ENCODE measurements around the gene MOB4. TPM values are rescaled to one million over a fixed set of nuclear protein-coding genes. Genes with fewer than 3 reads are reported as not detected.
"Not testable (repeated sequence)": the region's sequence is repeated elsewhere in the genome, so short reads cannot be mapped to it uniquely, and the experiment has no call there.

Gene MOB4
- total RNA-seq (ENCODE audit: insufficient read depth, low replicate concordance): 49.1 TPM

DNA sequence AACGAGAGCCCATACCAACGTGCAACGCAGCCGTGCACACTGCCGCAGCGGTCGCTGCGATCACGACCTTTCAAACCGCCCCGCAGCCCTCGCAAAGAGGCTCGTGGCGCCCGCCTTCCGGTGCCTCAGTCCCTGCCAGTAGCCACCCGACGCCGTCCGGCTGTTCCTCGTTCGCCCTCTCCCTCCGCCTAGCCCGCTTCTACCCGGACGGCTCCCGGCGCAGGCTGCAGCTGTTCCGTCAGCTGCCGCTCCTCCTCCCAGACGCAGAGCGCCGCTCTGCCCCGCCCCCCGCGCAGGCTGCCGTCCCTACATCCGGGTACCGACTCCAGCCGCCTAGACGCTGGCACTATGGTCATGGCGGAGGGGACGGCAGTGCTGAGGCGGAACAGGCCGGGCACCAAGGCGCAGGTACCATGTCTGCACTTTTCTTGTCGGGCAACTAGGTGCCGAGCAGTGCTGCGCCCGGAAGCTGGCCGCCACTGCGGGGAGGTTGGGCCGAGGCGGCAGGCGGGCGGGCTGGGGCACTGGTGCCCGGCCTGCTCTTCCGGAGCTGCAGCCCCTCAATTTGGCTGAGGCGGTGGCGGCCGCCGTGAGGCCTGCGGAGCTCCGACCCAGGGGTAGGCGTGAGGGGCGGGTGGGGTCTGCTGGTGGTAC lies at the start of gene MOB4:
TSS of gene MOB4 (plus strand) at position 328 of the 654 bp plus-strand sequence. CDS start at position 349, 21 bp downstream.
- DNase-seq (ENCODE audit: low spot score): peak; percentile 96

DNA sequence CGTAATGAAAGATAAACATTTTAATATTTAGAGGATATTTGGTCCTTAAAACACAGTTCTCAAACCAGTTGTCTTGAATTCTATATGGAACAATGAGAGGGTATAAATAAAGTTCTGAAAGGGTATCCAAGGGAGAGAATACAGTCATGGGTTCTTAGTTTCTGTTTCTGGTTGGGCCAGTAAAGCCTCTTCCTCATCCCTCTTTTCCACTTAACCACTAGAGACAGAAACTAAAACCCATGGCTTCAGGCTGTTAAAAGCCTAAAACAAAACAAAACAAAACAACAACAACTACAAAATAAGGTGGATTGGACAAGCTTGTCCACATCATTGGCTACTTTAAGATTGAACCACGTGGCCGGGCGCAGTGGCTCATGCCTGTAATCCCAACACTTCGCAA lies 43.7 kb upstream of the MOB4 start:
- DNase-seq (ENCODE audit: low spot score): no peak

DNA sequence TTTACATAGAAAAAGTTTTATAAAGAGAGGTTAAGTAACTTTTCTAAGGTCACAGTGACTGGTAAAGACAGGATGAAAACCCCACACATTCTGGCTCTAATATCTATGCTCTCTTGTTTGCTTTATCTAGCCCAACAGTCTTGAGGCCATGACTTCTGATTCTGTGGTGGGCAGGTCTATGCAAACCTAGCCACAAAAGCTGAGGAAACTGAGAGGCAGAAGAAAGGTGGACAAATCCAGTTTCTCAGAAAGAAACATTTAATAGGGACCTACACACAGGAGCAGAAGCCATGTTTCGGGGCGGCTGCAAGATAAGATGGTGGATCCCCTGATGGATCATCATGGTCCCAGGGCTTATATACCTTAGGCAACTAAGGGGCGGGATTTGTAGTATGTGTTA lies 38.1 kb upstream of the MOB4 start:
- no peak for DNase-seq (ENCODE audit: low spot score)

DNA sequence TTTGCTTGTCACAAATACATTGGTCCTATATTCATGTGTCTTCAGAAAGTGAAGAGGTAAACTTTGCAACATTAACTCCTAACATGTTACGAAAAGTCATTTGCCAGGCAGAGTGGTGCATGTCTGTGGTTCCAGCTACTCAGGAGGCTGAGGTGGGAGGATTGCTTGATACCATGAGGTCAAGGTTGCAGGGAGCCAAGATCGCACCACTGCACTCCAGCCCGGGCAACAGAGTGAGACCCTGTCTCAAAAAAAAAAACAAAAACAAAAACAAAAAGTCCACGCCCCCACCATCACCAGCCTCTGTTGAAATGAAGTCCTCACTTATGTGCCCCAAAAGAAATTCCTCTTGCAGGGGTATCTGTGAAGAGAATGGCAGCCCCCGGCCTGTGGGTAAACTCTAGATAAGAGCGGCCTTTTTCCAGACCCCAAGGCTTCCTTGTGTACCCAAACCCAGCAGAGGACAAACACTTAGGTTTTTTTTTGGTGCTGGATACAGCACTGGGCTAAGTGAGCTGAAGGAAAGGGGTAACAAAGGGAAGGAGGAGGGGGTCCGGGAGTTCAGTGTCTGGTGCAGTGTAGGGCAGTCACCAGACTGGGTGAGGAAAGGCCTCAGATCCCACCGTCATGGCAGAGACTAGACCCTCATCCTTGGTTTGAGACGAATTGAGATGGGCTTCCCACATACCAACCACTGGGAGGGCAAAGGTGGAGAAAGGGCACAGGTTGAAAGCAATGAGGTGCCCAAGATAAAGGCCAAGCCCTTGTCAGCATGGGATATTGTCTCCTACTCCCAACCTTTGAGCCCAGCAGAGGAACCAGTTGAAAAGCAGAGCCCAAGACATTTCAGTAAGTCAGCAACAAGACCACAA lies 35.5 kb upstream of the MOB4 start:
- DNase-seq (ENCODE audit: low spot score): no peak

DNA sequence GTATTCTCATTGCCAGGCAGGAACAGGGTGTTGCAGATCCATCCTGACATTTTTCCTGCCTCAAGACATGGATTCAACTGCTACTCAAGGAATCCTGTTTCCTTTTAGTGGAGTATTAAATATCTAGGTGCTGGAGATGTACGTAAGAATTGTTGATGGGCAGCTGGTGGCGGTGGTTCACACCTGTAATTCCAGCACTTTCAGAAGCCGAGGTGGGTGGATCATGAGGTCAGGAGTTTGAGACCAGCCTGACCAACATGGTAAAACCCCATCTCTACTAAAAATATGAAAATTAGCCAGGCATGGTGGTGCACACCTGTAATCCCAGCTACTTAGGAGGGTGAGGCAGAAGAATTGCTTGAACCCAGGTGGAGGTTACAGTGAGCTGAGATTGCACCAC lies 31.6 kb upstream of the MOB4 start:
- DNase-seq (ENCODE audit: low spot score): not testable (repeated sequence)

DNA sequence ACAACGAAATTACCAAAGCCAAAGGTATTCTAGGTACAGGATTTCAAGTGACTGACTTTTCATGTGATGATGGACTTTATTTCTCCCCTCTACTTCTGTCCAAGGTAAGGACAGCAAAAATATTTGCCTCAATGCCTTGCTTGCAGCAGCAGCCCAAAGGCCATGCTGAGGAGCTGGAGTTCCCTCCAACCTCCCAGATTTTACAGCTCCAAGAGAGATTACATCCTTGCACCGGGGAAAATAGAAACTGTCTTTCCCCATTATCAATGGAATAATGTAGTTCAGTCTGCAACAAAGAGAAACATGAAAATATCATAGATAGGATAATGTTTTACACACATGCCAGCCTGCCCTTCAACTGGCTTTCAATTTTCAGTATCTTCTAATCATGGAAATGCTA lies 29.7 kb upstream of the MOB4 start:
- DNase-seq (ENCODE audit: low spot score): no peak

DNA sequence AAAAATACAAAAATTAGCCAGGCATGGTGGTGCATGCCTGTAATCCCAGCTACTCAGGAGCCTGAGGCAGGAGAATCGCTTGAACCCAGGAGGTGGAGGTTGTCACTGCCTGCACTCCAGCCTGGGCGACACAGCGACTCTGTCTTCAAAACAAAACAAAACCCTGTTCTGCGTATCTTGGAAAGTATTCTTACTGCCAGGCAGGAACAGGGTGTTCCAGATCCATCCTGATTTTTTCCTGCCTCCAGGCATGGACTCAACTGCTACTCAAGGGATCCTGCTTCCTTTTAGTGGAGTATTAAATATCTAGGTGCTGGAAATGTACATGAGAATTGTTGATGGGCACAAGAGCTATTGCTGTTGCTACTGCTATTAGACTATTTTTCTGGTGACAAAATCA lies 28.5 kb upstream of the MOB4 start:
- DNase-seq (ENCODE audit: low spot score): no peak

DNA sequence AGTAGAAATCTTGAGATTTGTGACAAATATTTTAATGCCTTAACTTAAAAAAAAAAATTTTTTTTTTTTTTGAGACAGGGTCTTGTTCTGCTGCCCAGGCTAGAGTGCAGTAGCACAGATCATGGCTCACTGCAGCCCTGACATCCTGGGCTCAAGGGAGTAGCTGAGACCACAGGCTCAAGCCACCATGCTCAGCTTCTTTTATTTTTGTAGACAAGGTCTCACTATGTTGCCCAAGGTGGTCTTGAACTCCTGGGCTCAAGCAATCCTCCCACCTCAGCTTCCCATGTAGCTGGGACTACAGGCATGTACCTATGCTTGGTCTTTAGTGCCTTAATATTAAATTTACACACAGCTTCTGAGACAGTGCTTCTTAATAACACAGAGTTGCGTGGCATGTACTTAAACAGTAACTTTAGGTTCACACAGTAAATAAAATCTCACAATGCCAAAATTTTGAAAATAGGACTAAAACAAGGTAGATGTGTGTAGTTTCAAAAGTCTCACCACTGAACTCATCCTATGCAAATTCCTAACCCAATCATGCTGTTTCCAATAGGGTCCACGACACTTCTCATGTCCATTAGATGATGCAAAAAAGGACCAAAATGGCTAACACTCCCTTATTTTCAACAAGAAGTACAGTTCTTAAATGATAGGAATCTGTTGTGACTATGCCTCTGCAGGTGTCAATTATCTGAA lies 20.3 kb upstream of the MOB4 start:
- no peak for DNase-seq (ENCODE audit: low spot score)

DNA sequence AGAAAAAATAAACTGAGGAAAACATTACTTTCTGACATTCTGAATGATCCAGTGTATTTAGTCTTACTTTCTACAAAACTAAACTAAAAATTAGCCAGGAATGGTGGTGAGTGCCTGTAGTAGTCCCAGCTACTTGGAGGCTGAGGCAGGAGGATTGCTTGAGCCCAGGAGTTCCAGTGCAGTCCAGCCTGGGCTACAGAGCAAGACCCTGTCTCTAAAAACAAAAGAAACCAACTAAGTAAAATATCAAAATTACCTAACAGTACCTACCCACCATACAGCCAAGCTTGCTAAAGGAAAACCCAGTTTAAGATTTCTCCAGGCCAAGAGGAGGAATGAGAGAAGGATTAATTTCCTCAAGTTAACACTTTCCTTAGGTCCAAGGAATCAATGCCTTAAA lies 19.2 kb upstream of the MOB4 start:
- no peak for DNase-seq (ENCODE audit: low spot score)

DNA sequence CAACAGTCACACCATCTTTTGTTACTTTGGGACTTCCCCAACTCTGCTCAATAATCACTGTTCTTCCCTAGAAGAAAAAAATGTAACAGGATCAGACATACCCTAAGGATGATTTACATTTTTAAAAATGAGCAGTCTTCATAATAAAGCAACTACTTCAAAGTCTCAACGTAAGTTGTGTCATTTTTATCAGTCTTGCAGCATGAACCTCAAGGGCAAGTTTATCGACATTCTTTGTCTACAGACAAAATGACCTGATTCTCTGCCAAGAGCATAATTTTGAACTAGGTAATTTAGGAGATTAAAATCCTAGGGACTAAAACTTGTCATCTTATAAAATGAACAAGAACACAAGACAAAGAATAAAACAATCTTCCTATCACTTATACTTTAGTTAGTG lies 18.5 kb upstream of the MOB4 start:
- DNase-seq (ENCODE audit: low spot score): no peak

DNA sequence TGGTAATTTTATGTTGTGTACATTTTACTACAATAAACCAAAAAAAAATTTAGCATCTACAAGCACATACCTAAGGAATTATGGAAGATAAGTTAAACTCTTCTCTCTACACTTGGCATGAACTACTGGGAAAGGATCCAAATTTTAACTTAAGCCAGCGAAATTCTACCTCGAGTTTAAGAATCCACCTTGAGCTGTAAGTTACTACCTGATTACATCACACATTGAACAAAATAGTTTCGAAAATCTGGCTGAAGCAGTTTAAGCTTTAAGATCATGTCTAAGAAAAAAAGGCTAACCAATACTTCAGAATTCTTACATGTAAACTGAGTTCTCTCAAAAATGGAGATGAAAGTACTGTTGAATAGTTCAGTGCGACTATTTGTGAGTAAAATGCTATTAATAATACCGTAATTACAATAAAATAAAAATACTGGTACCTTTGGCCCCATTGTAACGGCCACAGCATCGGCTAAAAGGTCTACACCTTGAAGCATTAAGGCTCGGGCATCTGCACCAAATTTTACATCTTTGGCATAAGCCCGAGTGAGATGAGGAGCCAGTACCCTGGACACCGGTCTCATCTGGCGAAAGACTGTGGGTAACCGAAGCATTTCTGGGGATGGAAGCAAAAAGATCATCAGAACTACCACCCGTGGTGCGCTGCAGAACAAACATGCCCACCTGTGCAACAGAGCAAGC lies 17.5 kb upstream of the MOB4 start:
- DNase-seq (ENCODE audit: low spot score): no peak

DNA sequence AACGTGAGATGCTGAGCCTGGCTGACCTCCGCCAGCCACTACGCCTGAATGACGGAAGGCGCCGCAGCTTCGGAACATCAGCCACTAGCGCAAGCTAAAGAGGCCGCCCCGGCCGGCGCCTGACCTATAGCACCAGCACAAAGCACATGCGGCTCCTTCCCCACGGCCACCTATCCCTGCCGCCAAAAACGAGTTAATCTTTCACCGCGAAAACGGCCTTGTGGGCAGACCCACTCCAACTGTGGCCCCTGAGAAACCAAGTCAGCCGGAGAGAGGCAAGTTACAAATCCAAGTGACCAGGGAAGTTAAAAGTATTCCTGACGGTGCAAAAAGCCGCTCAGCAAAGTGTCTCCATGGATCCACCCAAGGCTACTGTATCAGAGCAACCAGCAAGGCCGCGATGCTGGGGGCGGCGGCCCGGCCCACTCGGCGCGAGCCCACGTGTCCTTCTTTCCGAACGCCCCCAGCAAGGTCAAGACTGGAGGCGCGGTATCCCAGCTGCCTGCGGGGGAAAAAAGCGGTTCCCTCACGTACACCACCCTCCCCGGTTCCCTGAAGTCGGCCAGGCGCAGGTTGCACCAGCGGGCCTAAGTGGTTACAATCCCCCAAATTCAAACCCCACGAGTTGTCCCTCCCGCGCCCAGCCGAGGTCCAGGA lies 16.8 kb upstream of the MOB4 start:
- DNase-seq (ENCODE audit: low spot score): peak; percentile 51

DNA sequence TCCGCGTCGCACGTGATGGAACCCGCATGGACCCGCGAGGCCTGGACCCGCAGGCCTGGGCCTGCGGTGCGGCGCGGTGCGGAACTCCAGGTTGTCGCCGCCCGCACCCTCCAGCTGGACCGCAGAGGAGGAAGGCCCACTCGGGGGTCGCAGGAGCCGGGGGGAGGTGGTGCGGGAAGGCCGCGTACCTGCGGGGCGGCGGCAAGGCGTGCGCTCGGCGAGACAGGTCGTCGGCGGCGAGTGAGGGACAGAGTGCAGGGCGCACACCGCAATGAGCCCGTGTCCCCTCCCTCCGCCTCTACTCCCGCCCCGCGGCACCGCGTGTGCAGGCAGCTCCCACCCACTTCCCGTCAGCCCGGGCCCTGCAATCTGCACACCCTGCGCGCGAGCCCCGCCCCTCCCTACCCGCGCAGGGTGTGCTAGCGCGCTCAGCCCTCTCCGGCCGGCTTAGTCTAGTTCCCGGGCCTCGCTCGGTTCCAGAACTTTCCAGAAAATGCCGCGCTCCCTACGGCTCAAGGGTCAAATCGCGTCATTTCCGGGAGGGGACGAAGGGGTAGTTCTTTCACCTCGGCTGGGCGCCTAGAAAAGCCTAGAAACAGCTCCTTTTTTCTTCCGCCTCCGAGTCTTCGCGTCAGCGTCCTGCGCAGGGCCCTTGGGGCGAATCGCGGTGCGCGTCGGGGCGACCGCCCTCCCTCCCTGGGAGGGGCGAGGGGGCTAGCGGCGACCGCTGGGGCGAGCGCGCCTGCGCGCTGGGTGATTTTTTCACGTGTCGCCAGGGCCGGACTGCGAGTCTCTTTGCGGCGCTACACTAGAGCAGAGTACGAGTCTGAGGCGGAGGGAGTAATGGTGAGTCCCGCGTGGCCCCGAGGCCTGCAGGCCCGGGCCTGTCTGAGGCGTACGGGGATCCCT lies 16.0 kb upstream of the MOB4 start, which contains the start of the genes HSPD1 and HSPE1:
TSS of gene HSPD1 (minus strand) at position 247 of the 909 bp plus-strand sequence. CDS start 992 bp downstream, outside the sequence.
TSS of gene HSPE1 (plus strand) at position 786 of the 909 bp plus-strand sequence. CDS start at position 844, 58 bp downstream.
- peak; percentile 100 for DNase-seq (ENCODE audit: low spot score)

DNA sequence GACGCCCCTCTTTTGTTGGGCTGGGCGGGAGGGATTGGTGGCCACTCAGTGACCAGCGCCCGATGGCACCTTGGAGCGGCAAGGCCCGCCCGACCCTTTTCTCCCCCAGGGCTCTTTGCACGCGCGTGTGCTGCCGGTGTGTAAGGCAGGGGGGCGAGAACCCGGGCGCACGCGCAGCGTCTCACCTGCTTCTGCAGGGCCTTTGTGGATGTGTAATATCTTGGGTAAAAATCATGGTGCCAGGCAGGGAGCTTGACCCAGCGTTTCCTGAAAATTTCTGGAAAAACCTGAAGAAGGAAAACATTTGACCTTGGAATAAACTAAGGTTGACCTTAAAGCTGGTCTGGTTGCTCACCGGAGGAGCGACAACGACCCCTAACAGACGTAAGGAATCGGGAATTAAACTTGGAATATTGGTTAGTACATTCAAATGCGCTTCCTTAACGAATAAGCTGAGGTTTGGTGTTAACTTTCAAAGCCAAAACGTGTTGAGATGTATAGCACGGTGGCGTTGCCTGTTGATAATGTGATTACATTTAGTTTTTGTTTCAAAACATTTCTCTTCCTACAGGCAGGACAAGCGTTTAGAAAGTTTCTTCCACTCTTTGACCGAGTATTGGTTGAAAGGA lies 15.2 kb upstream of the MOB4 start:
- DNase-seq (ENCODE audit: low spot score): peak; percentile 30

DNA sequence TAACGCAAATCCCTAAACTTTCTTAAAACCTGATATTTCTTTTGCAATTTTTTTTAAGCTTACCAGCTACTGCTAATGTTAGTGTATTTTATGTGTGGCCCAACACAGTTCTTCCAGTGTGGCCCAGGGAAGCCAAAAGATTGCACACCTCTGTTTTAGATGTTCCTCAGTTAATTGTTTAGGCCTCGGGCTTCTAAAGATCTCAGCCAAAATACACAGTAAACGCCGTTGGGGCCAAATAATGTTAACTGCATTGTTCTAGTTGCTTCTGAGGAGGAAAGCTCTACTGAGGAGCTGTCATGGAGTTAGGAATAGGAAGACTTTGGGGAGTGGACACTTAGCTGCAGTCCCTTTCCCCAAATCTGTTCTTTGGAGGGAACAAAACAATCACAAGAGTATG lies 13.7 kb upstream of the MOB4 start:
- no peak for DNase-seq (ENCODE audit: low spot score)

DNA sequence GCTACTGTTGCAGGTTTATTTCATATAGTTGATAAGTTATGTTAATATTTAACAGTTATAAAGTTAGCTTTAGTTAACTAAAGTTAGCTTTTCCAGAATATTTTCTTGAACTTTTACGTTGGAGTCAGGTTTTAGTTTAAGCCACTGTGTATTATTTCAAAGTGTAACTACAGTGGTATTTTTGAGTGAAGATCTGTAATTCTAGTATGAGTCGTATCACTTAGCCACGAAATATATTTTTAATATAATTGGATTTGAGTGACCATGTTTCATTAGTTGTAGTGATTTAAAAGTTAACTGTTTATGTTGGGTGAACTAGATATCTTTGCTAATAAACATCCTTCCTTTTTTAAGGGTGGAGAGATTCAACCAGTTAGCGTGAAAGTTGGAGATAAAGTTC lies 13.2 kb upstream of the MOB4 start:
- no peak for DNase-seq (ENCODE audit: low spot score)

DNA sequence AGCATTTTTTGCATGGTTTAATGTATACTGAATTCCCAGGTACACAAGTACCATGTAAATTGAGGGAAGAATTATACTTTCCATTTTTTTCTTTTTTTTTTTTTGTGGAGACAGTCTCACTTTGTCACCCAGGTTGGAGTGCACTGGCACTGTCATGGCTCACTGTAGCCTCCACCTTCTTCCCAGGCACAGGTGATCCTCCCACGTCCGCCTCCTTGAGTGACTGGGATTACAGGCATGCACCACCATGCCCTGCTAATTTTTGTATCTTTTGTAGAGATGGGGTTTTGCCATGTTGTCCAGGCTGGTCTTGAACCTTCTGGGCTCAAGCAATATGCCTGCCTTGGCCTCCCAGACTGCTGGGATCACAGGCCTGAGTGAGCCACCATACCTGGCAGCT lies 11.9 kb upstream of the MOB4 start:
- no peak for DNase-seq (ENCODE audit: low spot score)

DNA sequence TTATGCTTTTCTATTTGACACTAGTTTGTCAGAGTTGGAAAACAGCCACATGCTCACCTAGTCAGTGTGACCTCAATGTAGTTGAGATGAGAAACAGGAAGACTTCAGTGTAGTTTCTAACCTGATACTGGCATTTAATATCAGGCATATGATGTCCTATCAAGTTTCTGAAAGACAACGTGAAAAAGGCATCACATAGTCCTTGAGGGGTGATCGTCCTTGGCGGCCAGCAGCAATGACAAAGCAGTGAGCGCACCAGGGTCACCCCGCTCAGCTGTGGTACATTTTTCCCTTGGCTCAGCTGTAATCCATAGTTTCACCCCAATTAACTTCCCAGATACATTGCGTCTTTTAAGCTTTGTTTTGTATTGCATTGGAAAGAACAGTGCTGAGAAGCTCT lies 11.4 kb upstream of the MOB4 start:
- no peak for DNase-seq (ENCODE audit: low spot score)

DNA sequence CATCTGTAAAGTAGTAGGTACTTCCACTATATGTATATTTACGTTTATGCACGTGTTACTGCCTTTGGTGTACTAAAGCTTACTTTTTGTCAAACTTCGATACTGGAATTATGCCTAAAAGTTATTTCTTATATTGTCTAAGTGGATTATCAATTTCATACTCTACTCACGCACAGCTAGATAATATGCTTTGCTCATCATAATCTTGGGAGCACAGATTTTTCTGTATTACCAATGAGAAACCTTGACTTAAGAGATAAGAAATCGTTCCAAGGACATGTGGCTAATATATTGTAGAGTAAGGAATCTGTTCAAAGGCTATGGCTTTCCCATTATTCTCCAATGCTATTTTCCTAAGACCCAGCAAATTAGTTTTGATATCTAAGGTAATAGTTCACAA lies 9.2 kb upstream of the MOB4 start:
- DNase-seq (ENCODE audit: low spot score): no peak
